GM12892 (cell line): ENCODE data around the gene PMM2.

Experiments used
- POLR2A ChIP-seq: IDR thresholded peaks from 2 replicates; pipeline ENCODE4 v1.6.1; 2011; ENCODE audit warnings: low read depth, low read length, control low read depth
- POLR2AphosphoS5 ChIP-seq: IDR thresholded peaks from 2 replicates; pipeline ENCODE4 v1.6.1; 2011; ENCODE audit warnings: low read depth, low read length, control low read depth

DNA sequence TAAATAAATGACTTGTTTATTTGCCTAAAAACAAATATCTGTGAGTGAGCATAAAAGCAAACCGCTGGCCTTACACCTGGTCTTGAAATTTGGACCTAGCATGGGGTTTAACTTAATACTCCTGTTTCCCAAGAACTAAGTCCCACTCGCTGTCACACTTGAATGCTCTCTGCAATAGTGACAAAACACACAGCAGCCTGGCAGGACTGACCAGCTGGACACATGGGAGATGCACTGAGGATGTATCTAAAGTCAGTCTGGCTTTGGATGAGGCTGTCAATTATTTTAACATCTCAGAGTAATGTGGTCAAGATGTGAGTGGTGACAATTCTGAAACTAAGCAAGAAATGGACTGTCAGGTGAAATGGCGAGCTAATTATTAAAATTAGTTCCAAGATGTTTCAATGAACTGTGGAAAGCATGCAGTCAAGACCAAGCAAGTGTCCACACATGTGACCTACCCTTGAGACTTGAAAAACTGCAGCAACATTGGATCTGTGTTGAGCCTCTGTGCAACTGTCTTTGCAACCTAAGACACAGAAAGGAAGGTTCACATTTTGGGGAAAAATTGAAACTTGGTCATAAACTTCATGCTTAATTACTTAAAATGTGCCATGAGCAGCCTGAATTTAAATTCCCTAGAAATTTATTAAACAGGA is 101.2 kb downstream of the PMM2 start:
- no peak for TF ChIP-seq POLR2AphosphoS5
- TF ChIP-seq POLR2A: no peak
